ENCODE measurements around the gene CTNNBIP1.

The CTNNBIP1 gene

DNA sequence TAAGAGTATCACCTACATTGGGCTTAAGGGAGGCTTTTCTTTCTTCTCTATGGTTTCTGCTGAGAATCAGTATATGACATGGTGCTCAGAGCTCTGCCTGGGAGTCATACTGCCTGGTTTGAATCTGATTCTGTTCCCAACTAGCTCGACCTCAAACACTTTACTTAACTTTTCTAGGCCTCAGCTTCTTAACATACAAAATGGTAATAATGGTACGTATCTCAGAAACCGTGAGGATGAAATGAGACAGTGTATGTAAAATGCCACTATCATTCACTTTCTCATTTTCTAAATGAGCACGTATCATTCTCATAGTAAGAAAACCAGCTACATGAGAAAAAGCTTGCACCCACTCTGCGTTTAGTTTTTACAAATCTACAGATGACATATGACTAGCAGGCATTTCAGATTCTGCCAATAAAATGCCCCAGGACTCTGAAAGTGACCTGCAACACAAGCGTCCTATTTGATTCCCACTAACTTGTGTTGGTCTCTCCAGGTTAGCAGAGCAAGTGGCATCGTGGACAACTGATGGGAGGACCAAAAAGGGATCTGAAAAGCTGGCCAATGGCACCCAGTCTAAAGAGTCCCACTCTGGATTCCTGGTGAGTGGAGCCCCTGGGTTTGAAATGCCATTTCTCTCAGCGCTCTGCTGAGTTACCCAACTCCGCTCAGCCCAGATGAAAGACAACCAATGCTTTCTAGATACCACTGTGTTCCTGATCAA is 6.1 kb downstream of the CTNNBIP1 start:
- peak; percentile 39 for DNase-seq

DNA sequence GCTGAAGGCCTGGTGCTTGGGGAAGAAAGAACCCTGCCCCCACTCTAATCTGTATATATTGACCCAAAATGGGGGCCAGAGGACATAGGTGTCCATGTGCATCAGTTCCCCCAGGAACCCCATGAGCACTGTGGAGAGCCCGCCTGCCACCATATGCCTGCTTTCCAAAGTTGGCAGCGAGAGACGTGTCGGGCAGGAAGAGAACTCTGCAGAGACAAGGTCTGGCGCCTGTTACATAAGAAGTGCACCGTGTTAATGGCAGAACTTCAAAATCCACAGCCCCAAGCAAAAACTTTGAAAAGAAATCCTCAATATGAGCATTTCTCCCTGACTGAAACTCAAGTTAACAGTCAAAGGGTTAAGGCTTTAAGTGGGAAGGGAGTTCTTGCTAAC is 8.0 kb downstream of the CTNNBIP1 start:
- DNase-seq = no peak

DNA sequence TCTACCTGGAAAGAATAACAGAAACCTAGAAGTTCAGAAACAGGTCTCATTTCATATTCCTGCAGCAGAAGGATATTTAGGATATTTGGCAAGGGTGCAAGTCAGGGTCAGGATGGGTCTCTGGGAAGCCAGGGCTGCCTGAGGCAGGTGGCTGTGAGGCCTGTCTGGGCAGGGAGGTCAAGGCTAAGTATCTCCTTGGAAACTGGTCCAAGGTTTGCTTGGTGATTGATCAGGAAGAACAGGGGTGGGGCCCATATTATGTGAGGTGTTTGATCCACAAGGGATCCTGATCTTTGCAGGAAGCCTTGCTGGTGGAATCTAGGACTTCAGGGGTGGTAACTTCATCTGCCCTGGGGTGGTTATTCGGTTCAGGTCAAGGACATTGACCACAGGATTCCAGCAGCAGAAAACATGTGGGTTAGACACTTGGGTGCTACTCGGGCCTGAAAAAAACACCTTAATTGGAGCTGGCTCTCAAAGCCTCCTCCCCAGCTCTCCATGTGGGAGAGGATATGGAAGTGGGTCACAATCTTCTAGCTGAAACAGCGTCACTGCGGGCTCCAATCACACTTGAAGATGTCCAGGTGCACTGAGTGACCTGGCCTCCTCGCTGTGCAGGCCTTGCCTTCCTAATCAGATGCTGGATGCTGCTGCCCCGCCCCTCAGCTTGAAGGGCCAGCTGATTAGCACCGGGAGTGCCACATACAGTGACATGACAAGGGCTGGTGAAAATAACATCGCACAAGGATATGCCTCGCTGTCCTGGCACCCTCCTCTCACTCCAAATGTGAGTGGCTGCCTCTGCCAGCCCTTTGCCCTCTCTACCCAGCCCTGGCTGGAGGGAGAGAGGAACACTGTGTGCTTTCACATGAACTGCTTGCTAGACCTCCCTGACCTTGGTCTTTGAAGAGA is 8.7 kb downstream of the CTNNBIP1 start:
- no peak for DNase-seq

DNA sequence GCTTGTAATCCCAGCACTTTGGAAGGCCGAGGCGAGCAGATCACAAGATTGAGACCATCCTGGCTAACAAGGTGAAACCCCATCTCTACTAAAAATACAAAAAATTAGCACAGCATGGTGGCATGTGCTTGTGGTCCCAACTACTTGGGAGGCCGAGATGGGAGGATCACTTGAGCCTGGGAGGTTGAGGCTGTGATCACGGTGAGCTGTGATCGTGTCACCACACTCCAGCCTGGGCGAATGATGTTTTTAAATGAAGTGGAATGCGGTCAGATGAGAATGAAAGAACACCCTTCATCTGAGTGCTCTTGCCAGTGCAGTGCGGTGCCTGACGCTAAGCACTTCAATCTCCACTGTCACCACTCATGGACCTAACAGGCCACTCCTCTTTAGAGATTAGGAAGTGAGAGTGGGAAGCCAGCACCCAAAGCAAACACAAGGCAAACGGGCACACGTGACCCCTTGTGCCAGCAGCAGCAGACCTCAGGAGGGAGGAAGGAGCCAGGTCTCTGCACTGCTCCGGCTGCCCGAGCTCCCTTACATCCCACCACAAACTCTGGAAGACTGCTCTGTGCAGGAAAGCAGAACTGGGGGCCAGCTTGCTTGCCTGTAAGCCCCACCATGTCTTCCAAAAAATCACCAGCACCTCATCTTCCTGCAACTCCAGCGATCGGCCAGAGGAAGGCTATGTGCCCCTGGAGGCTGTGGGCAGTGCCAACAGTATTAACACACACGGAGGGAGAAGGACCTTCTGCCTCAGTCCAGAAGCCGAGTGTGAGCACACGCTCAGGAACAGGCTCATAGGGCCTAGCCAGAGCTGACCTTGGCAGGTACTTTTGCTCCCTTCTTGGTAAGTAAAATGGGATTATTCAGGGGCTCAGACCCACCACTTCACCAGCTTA is 9.7 kb downstream of the CTNNBIP1 start:
- no peak for DNase-seq

DNA sequence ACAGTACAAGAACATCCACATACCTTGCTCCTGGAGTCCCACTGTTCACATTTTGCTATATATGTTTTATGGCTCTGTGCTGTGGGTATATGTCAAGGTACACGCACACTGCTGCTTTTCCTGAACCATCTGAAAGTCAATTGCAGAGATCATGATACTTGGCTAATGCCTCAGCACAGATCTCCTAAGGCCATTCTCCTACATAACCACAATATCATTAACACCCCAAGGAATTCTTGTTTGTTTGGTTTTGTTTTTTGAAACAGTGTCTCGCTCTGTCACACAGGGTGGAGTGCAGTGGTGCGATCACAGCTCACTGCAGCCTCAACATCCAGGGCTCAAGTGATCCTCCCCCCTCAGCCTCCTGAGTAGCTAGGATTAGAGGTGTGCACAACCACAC is 16.0 kb downstream of the CTNNBIP1 start:
- DNase-seq = no peak

DNA sequence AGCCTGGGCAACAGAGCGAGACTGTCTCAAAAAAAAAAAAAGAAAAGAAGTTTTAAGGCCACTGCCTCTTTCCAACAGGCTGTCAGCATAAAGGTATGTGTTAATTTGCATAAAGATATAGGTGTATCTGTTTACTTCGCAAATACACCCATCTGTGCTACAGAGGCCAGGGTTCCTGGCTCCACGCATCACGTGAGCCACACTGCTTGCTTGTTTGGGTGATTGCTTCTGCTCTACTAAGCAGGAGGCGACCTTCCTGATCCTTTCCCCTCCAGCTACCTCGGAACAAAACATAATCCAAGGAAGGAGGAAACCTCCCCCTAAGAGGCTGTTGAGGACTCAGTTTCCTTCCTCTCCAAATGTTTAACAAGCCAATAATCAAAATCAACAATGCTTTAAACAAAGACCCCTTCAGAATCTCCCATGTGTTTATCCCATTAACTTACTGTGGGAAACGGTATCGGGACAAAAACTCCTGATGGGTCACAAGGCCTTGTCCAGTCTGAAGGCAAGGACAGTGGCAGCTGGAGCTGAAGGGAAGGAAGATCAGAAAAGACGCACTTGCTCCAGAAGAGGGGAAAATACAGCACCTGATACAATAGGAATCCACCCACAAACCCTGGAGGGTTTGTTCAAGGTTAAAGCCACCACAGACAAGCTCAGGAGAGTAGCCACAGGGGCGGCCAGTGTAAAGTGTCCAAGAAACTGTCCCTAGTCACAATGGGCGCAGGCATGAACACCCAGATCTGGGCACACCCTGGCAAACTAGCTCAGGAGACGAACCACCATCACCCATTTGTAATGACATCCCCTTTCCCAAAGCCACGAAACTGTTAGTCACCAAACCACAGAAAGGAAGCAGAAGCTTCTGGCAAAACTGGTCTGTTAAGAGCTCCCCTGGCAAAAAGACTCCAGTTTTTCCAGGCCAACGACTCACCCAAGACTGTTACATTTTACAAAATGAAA is 17.2 kb downstream of the CTNNBIP1 start:
- no peak for DNase-seq

DNA sequence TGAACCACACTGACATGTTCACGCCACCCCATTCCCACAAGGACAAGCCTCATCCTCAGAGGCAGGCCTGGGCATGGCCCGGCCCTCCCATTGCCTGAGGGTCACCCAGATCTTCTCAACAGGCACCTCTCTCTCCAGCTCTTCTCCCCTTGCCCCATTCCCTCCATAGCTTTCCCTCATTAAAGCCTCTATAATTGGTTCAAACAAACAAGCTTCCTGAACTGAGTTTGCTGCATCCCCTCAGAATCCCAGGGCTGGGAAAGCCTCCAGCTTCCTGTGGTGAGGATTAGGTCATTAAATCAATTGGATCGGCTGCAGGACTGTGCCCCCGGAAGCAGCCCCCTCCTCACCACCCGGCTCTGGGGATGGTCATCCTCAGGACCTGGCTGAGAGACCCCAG is 18.9 kb downstream of the CTNNBIP1 start:
- no peak for DNase-seq

DNA sequence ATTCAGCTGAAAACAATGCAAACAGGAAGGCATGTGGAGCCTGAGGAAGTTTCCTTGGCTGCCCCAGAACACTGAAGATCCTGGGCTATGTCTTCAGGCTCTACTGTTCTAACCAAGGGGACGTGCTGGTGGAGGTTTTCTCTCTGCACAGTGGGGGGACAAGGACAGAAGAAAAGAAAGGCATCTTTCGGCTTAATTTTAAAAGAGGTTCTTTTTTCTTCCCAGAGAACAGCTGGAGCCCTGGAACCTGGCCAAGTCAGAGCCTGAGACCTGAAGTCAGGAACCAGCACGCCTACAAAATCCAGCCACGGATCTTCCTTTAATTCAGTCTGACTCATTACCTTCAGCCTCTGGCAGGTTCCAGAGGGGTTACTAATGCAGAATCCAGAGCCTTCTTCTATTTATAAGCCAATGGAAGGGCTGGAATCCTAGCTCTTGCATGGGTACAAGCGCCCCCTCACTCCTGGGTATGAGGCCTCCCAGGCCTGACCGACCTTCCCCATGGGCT is 19.8 kb downstream of the CTNNBIP1 start:
- no peak for DNase-seq

DNA sequence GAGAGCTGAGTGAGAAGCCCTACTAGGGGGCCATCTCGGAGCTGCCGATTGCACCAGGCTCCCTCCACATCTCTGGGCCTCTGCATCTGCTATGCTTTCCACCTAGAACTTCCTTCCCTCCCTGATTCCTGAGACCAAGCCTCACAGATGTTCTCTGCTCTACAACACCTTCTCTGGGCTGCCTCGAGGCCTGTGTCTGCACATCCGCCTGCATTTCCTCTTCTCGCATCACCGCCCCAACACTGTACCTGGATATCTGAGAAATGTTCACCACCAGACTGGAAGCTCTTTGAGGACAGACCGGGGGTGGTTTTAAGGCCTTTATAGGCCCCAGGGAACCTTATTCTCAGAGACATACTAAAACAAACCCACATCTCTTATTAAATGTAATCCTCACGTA is 20.7 kb downstream of the CTNNBIP1 start:
- no peak for DNase-seq

DNA sequence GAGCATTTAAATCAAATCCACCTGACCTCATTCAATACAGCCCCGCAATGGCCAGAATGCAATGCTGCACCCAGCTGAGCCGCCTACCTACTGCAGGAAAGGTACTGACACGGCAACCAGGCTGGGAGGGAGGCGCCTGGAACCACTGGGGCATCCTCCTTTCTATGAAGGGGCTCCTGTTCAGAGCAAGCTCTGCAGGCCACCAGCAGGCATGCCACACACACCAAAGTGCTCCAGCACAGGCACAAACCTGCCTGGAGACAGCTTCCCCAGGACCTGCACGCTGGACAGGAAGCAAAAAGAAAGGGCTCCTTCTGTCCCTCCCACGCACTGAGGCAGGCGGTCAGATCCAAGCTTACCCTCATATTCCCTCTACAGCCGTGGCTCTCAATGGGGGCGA is 21.2 kb downstream of the CTNNBIP1 start:
- DNase-seq = no peak

DNA sequence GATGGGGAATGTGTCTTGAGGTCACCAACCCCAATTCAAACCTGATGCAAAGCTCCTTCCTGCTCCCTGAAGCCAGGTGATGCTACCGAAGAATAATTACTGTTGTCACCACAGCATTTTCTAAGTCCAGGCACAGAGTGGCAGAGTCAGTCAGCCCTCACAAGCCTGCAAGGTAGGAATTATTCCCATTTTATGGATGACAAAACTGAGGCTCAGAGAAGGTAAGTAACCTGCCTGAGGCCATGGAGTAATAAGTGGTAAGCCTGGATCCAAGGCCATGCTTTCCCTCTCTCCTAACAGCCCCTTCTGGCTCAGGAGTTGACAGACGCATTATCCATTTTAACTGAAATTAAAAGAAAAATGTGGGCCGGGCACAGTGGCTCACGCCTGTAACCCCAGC is 23.0 kb downstream of the CTNNBIP1 start:
- no peak for DNase-seq

DNA sequence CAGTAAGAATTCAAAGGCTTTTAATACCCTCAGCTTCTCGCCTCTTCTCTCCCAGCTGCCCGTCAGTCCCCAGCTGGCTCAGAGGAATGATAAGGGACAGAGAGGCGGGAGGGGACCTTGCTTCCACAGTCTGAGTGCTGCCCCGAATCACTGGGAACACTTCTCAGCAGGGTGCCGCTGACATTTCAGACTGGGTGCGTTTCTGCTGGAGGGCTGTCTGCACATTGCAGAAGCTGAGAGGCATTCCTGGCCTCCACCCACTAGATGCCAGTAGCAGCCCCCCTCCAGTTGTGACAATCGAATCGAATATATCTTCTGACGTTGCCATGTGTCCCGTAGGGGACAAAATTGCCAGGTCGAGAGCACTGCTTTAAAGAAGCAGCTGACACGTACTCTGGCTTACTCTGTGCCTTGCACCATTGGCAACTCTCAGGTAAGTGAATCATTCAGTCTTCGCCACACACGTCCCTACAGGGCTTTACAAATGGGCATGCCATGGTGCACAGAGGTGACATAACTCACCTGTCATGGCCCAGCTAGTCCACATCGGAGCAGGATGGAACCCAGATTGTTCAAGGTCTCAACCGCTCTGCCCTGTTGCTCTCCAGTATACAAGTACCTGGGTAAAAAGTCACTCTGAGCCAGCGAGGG is 23.9 kb downstream of the CTNNBIP1 start:
- no peak for DNase-seq

DNA sequence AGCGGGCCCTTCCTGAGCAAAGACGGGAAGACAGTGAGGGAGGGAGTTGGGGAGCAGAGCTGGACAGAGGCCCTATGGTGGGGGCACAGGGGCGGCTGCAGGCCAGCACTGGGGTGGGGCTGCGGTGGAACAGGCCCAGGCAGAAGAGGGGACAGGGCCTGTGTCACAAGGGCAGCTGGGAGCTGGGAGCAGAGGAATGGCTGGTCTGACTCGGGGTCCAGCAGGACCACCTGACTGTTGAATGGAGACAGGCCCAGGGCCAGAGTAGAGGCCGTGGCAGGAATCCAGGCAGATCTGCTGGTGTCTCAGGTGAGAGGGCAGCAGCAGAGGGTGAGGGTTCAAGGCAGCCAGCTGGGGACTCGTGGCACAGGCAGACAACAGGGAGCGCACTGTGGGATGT is 25.3 kb downstream of the CTNNBIP1 start:
- DNase-seq = no peak

DNA sequence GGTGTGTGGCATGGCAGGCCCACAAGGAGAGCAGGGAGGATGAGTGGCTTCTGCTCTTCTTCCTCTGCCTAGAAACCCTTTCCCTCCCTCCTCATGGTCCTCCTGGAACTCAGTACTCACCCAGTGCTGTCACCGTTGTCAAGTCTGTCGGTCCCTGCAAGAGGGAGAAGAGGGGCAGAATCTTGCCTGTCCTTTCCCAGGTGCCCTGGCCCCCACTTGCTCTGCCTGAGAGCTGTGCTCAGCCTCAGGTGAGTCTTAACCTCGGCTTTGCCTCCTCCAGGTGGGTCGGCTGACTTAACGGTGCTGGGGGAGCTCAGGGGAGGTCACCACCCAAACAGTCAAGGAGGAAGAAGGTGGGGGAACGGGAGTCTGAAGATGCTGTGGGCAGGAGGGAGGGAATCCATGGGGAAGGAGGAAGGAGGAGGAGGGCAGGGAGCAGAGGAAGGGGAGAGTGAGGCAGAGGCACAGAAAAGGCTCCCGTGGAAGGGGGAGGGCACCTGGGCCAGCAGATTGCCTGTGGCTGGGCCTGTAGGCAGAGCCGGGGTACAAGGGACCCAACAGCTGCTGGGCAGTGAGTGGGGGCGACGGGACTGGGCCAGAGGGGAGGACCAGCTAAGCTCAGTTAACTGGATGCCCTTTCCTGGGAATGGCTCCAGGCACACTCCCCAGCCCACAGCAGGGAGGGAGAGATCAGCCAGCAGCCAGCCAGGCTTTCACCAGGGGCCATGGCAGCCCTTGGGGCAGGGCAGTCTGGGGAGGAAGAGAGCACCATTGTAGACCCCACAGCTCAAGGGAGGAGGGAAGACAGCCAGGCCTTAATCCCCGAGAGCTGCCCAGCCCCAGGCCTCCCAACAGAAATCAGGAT is 26.3 kb downstream of the CTNNBIP1 start:
- DNase-seq = no peak

DNA sequence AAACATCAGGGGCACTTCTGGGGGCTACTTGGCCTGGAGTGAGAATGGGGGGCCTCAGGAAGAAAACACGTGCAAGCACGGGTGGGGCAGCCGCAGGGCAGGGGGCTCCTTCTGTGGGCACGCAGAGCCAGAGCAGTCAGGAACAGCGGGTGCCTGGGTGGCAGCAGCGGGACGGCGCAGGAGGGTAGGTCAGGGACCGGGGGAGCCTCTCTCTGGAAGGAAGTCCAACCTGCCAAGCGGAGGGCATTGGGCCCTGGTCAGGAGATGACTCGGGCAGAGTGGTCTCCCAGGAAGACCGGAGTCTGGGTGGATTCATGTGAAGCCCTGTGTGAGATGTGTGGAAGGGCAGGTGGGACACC is 27.1 kb downstream of the CTNNBIP1 start:
- no peak for DNase-seq

DNA sequence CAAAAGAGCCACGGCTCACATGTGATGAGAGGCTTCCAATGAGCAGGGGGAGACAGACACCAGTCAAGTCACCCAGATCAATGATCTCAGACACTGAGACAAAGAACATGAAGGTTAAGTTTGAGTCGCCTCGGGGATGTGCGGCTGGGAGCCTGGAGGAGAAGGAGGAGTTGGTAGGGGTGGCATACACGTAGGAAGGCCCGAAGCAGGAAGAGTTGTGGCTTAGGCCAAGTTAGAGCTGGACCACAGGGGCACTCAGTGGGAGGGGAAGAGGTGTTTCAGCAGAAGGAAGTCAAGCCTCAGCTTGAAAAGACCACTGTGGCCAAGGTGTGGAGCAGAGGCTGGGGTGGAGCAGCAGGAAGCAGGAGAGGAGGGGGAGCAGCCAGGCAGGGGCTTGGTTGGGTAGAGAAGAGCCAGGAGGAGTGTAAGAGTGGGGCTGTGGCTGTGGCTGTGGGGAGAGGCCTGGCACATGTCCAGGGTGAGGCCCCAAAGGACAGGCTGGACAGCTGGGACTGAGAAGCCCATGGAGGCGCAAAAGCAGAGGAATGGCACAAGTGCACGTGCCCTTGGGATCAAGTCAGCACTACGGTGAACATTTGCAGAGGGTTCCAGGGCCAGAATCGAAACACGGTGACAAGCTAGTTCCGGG is 27.6 kb downstream of the CTNNBIP1 start:
- no peak for DNase-seq

DNA sequence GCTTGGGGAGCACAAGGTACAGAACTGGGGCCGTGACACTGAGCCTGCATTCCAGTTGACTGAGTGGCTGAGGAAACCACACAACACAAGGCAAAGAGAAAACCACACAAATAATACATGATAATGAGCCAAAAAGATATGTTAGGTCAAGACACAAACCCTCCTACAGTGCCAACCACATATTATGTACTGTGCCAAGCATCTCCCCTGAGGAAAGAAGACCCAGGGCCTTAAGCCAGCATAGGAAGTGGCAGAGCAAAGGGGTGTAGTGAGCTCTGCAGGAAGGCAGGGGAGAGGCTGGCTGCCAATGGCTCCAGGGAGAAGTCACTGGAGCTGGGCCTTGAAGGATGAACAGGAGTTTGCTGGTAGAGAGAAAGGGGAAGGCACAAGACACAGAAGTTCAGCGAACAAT is 28.2 kb downstream of the CTNNBIP1 start:
- DNase-seq = no peak

DNA sequence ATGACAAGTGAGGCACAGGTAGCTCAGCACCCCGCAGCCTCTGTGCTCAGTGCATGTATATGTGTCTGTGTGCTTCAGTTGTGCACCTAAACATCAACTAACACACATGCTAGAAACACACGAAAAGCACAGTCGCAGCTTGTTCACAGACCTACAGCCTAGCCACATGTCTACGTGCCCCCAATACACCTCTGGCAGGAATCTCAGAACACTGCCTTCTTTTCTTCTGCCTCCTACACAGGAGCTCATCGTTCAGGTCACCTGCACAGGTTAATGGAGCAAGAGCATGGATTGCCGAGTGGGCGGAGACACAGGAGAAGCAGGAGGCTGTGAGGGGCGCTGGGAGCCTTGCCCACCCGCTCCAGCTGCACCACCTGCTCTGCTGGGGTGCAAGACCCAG is 31.7 kb downstream of the CTNNBIP1 start:
- DNase-seq = no peak

DNA sequence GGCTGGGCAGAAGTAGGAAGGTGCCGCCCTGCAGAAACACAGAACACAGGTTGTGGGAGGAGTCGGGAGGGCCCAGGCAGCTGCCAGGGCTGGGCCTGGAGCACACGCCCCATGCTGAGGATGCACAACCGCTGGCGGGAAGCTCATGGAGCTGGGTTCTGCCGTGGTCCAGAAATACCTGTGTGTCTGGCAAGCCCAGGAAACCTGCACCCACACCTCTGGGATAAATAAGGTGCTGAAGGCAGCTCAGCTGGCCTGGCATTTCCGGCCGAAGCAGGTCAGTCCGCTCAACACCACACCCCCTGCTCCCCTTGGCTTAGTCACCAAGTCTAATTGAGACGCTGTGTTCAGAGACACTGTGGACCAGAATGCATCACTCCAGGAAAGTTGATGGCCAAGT is 32.1 kb downstream of the CTNNBIP1 start:
- no peak for DNase-seq

DNA sequence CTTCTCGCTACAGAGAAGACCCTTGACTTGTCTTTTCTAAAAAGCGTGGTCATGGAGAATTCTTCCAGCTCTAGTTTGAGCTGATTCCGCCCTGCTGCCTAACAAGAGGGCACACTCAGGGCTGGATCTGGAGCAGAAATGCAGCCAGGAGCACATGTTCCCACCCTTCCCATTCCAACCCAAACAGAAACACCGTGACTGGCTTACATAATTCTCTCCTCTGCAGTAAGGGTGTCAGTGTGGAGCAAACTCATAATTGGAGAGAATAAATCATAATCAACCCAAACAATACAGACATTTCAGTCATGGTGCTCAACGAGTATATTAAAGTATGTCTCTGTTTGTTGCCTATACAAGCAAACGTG is 34.5 kb downstream of the CTNNBIP1 start:
- DNase-seq = no peak
